ENCODE measurements around the gene ZNF177. TPM values are rescaled to one million over a fixed set of nuclear protein-coding genes. Genes with fewer than 3 reads are reported as not detected.

ZNF177 gene
- polyA plus RNA-seq, 3 donors: 0.22 to 0.51 TPM; not detected in 1

DNA sequence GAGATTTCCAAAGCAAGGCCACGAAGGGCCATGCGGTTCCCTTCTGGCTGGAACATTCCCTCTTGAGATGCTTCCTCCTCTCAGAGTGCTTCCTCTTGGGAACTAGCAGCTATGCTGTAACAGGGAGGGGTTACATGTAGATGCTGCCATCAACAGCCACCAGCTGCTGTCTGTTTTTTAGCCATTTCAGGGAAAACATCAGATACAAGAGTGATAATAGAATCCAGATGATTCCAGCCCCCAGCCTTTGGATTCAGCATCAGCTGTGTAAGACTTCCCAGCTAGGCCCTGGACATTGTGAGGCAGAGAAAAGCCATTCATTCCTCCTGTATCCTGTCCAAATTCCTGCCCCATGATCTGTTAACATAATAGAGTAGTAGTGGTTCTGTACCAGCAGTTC is 8.2 kb upstream of the ZNF177 start:
- WGBS (ENCODE audit: insufficient coverage): no CpG with 5 or more reads among the region's 2 CpGs
- Histone ChIP-seq H3K4me1 (ENCODE audit: control insufficient read depth in 1 of 2, insufficient read depth in 2 of 2, low read length in 2 of 2) (no peaks in the 10 kb centered on the region), H2AFZ (ENCODE audit: insufficient read depth, low read depth, low read length, poor library complexity, severe bottlenecking) (no peak overlapping the region), H3K27me3 (ENCODE audit: control insufficient read depth in 2 of 2, insufficient read depth in 2 of 2, low read length in 2 of 2) (no peaks in the 10 kb centered on the region), H3K79me2 (ENCODE audit: insufficient read depth, low read length) (no peaks in the 10 kb centered on the region), H3K36me3 (replicated peaks in 1 of 2; ENCODE audit: control insufficient read depth in 1 of 2, insufficient read depth in 2 of 2, low read length in 2 of 2) (no peaks in the 10 kb centered on the region), H3K9me3 (replicated peaks in 1 of 2; ENCODE audit: control insufficient read depth in 1 of 2, insufficient read depth in 1 of 2, low read length in 2 of 2) (peaks cover 79 to 93% of the 10 kb centered on the region in 2 donors), H3K27ac (ENCODE audit: low read depth in 1 of 2, low read length in 2 of 2) (no peak overlapping the region), H3K4me3 (replicated peaks in 1 of 3; ENCODE audit: low read depth in 2 of 3, low read length in 3 of 3) (no peak overlapping the region), H3K9ac (ENCODE audit: insufficient read depth, low read length, poor library complexity, severe bottlenecking) (no peak overlapping the region), H3K4me2 (replicated peaks; ENCODE audit: extremely low read depth, low read length, poor library complexity, severe bottlenecking) (no peak overlapping the region), H4K20me1 (ENCODE audit: insufficient read depth, low read length) (no peaks in the 10 kb centered on the region)
- no peak for DNase-seq
- Mint-ChIP-seq H3K4me3 (no peak overlapping the region), H3K36me3 (no peaks in the 10 kb centered on the region), H3K9me3 (peaks cover 24 to 91% (median 78%) of the 10 kb centered on the region in 7 donors), H3K27ac (no peak overlapping the region), H3K4me1 (no peaks in the 10 kb centered on the region), H3K27me3 (ENCODE audit: low read depth in 3 of 3) (peaks cover 0 to 3% (median 1%) of the 10 kb centered on the region in 3 donors)
- intact Hi-C loops (cut with micrococcal nuclease): no loop called here
- TF ChIP-seq CTCF (IDR thresholded peaks at IDR 0.05): no peak

DNA sequence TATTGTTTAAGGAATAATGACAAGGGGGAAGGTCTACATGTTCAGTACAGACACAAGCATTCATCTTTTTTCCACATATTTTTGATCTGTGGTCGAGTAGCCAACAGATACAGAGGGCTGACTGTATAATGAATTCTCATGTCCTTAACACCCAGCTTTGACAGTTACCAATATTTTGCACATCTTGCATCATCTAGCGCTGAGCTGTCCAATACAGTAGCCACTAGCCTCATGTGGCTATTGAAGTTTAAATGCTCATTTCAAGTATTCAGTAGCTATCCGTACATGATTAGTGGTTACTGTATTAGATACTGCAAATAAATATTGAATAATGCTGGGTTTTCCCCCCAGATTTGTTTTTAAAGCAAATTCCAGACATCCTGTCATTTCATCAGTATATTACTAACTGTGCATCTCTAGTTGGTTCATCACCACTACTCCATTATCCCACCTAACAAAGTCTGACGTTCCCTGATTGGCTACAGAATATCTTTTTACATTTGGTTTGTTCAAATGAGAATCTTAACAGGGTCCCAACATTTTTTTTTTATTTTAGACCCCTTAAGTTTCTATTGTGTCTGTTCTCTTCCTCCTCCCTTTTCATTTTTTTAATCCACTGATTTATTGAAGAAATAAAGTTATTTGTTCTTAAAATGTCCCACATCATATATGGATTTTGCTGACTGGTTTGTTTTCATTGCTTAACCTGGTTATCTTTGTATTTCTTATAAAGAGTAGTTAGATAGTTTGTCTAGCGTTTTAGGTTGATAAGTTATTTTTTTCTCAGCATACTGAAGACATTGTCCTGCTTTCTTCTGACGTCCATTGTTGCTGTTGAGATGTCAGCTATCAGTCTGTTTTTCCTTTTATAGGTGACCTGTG is 8.2 kb downstream of the ZNF177 start:
- H3K27ac Mint-ChIP-seq: no peak overlapping the region
- WGBS (ENCODE audit: insufficient coverage): 100% methylated on average over 1 of the region's 6 CpGs
- no peaks in the 10 kb centered on the region for H4K20me1 ChIP-seq (ENCODE audit: insufficient read depth, low read length)
- no peak overlapping the region for H3K4me3 ChIP-seq (replicated peaks in 1 of 3; ENCODE audit: low read depth in 2 of 3, low read length in 3 of 3)
- H3K4me1 Mint-ChIP-seq: no peaks in the 10 kb centered on the region
- H3K27me3 ChIP-seq (ENCODE audit: control insufficient read depth in 2 of 2, insufficient read depth in 2 of 2, low read length in 2 of 2): no peaks in the 10 kb centered on the region
- no peak overlapping the region for H3K4me2 ChIP-seq (replicated peaks; ENCODE audit: extremely low read depth, low read length, poor library complexity, severe bottlenecking)
- H3K36me3 Mint-ChIP-seq: peaks cover 0 to 3% of the 10 kb centered on the region in 2 donors
- H3K79me2 ChIP-seq (ENCODE audit: insufficient read depth, low read length): no peaks in the 10 kb centered on the region
- no peak overlapping the region for H2AFZ ChIP-seq (ENCODE audit: insufficient read depth, low read depth, low read length, poor library complexity, severe bottlenecking)
- H3K27ac ChIP-seq (ENCODE audit: low read depth in 1 of 2, low read length in 2 of 2): no peak overlapping the region
- H3K9me3 Mint-ChIP-seq: peaks cover 21 to 63% (median 49%) of the 10 kb centered on the region in 7 donors
- no peaks in the 10 kb centered on the region for H3K4me1 ChIP-seq (ENCODE audit: control insufficient read depth in 1 of 2, insufficient read depth in 2 of 2, low read length in 2 of 2)
- H3K4me3 Mint-ChIP-seq: no peak overlapping the region
- peaks cover 24 to 66% of the 10 kb centered on the region in 2 donors for H3K9me3 ChIP-seq (replicated peaks in 1 of 2; ENCODE audit: control insufficient read depth in 1 of 2, insufficient read depth in 1 of 2, low read length in 2 of 2)
- no peaks in the 10 kb centered on the region for H3K27me3 Mint-ChIP-seq (ENCODE audit: low read depth in 3 of 3)
- TF ChIP-seq CTCF (IDR thresholded peaks at IDR 0.05): no peak
- intact Hi-C loops (cut with micrococcal nuclease): no loop called here
- H3K9ac ChIP-seq (ENCODE audit: insufficient read depth, low read length, poor library complexity, severe bottlenecking): no peak overlapping the region
- no peak for DNase-seq
- no peaks in the 10 kb centered on the region for H3K36me3 ChIP-seq (replicated peaks in 1 of 2; ENCODE audit: control insufficient read depth in 1 of 2, insufficient read depth in 2 of 2, low read length in 2 of 2)
